Ureter (tissue), 1 donor: ENCODE results near the gene PLEKHO2. TPM values are rescaled to one million over a fixed set of nuclear protein-coding genes. Genes with fewer than 3 reads are reported as not detected.
A peak's percentile ranks its signal among the peaks of the same experiment; 100 is the strongest.

Experiments
- DNase-seq: peaks from one replicate; pipeline ENCODE4 v3.0.0-alpha.2; 2020; ENCODE audit warnings: low spot score
- total RNA-seq: library from RNA; stranded (reverse); gene quantifications from one replicate; pipeline ENCODE4 v1.2.4, GENCODE V29; 2023
- donor health status: DM: yes; HTN: yes; CAD: no.

PLEKHO2 gene
- total RNA-seq, 1 donor from 2014 or later = 33.3 TPM

GRCh38 chr15:64825431-64826294 is 16.1 kb upstream of the PLEKHO2 start, which contains the start of gene PIF1:
Gene PIF1, minus strand, starts transcription at chr15:64825647. Its CDS starts 1,312 bp downstream, at chr15:64824335.
- peak; percentile 94 for DNase-seq

- DNase-seq = no peak
Measured at GRCh38 chr15:64828985-64829384, 12.7 kb upstream of the PLEKHO2 start.

GRCh38 chr15:64833690-64834089 is 8.0 kb upstream of the PLEKHO2 start:
- no peak for DNase-seq

GRCh38 chr15:64836023-64836536 is 5.6 kb upstream of the PLEKHO2 start:
- no peak for DNase-seq

GRCh38 chr15:64837502-64837901 is 4.2 kb upstream of the PLEKHO2 start:
- DNase-seq = no peak

- no peak for DNase-seq
Measured at GRCh38 chr15:64841060-64841343, 713 bp upstream of the PLEKHO2 start.

GRCh38 chr15:64842096-64842939 is 603 bp downstream of the PLEKHO2 start:
- DNase-seq = no peak

- DNase-seq = peak; percentile 70
Measured at GRCh38 chr15:64842986-64843561, 1.4 kb downstream of the PLEKHO2 start.

- DNase-seq = no peak
Measured at GRCh38 chr15:64843991-64844390, 2.3 kb downstream of the PLEKHO2 start.

GRCh38 chr15:64844576-64845145 is 2.9 kb downstream of the PLEKHO2 start:
- DNase-seq = no peak

- DNase-seq = no peak
Measured at GRCh38 chr15:64845183-64845611, 3.5 kb downstream of the PLEKHO2 start.

- no peak for DNase-seq
Measured at GRCh38 chr15:64845831-64846595, 4.3 kb downstream of the PLEKHO2 start.

- no peak for DNase-seq
Measured at GRCh38 chr15:64847016-64847415, 5.3 kb downstream of the PLEKHO2 start.

- DNase-seq = no peak
Measured at GRCh38 chr15:64847448-64847847, 5.7 kb downstream of the PLEKHO2 start.

- DNase-seq = no peak
Measured at GRCh38 chr15:64847876-64848716, 6.4 kb downstream of the PLEKHO2 start.

GRCh38 chr15:64850778-64851502 is 9.2 kb downstream of the PLEKHO2 start:
- no peak for DNase-seq

- DNase-seq = no peak
Measured at GRCh38 chr15:64851503-64851840, 9.8 kb downstream of the PLEKHO2 start.

GRCh38 chr15:64854041-64854440 is 12.3 kb downstream of the PLEKHO2 start:
- DNase-seq = no peak

GRCh38 chr15:64854526-64854925 is 12.8 kb downstream of the PLEKHO2 start:
- no peak for DNase-seq
